Cardiac muscle cell (in vitro differentiated cells and primary cell): ENCODE results near the gene BLID. TPM values are rescaled to one million over a fixed set of nuclear protein-coding genes. Genes with fewer than 3 reads are reported as not detected.

Experiments
- DNase-seq, 2 donors: peaks; one replicate each; pipeline versions ENCODE4 v3.0.0 to v3.0.0-alpha.2; 2010 to 2017; ENCODE audit warnings: low read depth in 1 of 2, low spot score in 1 of 2
- H3K27ac ChIP-seq: fragments of 200-600 bp; sonication (generic); 2 replicates; pipeline ENCODE4 v1.5.1; 2016
- H3K27me3 ChIP-seq: fragments of 200-600 bp; sonication (generic); 2 replicates; pipeline ENCODE4 v1.6.0; 2016; ENCODE audit warnings: control low read depth
- H3K36me3 ChIP-seq: fragments of 200-600 bp; sonication (generic); 2 replicates; pipeline ENCODE4 v1.5.1; 2016; ENCODE audit warnings: control low read depth
- H3K4me1 ChIP-seq: fragments of 200-600 bp; sonication (generic); 2 replicates; pipeline ENCODE4 v1.8.1; 2017; ENCODE audit warnings: low read depth, mild to moderate bottlenecking, mixed run types
- H3K4me3 ChIP-seq: fragments of 200-600 bp; sonication (generic); 2 replicates; pipeline ENCODE4 v1.5.1; 2016; ENCODE audit warnings: mild to moderate bottlenecking
- H3K9me3 ChIP-seq: fragments of 200-600 bp; sonication (generic); 2 replicates; pipeline ENCODE4 v1.5.1; 2017; ENCODE audit warnings: low read depth, mild to moderate bottlenecking, control low read depth
- polyA plus RNA-seq: library from polyadenylated mRNA; unstranded; fragments of >200 nt; fragmentation: Nextera tagmentation; extraction: Ambion mirVana; gene quantifications from 2 replicates; pipeline ENCODE4 v1.2.1, GENCODE V29; 2016
- total RNA-seq: library from RNA; depleted of rRNA; stranded (reverse); fragments of >200 nt; gene quantifications from 2 replicates; pipeline ENCODE4 v1.2.3, GENCODE V29; 2016
- TF ChIP-seq, protein P1 (sequence below): IDR thresholded peaks from 2 replicates; pipeline ENCODE4 v1.5.1; 2012; ENCODE audit warnings: low read depth, mild to moderate bottlenecking, low read length

BLID gene
- total and polyA plus RNA-seq, 2 experiments from 2014 or later = 1.2 to 1.3 TPM

DNA sequence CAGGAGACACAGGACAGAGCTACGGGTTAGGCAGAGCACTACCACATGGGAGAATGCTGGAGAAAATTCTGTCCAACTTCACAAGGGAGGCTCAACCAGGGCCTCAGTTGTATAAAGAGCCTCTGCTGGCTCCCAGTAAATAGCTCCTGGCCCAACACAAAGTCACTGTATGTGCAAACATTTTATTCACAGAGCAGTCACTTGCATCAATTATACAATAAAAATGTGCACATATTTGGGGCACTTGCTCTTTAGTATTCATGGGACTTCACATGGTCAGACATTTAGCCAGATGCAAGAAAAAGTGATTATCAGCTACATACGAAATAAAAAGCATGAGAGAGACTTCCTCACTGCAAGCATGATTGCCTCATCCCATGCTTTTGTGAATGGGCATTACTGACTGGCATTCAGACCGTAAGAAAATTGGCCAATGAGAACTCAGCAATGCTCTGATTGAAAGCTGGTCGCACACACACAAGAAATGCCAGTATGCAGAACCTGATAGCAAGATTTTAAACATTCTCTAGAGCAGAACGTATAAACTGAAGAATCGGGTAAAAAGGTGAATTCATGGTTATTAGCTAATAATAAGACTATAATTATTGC lies 39.4 kb downstream of the BLID start:
- Histone ChIP-seq H3K4me3 (no peak overlapping the region), H3K27me3 (no peaks in the 10 kb centered on the region), H3K4me1 (no peaks in the 10 kb centered on the region), H3K27ac (no peak overlapping the region), H3K9me3 (no peaks in the 10 kb centered on the region), H3K36me3 (no peaks in the 10 kb centered on the region)
- TF ChIP-seq, protein P1, sequence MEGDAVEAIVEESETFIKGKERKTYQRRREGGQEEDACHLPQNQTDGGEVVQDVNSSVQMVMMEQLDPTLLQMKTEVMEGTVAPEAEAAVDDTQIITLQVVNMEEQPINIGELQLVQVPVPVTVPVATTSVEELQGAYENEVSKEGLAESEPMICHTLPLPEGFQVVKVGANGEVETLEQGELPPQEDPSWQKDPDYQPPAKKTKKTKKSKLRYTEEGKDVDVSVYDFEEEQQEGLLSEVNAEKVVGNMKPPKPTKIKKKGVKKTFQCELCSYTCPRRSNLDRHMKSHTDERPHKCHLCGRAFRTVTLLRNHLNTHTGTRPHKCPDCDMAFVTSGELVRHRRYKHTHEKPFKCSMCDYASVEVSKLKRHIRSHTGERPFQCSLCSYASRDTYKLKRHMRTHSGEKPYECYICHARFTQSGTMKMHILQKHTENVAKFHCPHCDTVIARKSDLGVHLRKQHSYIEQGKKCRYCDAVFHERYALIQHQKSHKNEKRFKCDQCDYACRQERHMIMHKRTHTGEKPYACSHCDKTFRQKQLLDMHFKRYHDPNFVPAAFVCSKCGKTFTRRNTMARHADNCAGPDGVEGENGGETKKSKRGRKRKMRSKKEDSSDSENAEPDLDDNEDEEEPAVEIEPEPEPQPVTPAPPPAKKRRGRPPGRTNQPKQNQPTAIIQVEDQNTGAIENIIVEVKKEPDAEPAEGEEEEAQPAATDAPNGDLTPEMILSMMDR = no peak
- DNase-seq = no peak

DNA sequence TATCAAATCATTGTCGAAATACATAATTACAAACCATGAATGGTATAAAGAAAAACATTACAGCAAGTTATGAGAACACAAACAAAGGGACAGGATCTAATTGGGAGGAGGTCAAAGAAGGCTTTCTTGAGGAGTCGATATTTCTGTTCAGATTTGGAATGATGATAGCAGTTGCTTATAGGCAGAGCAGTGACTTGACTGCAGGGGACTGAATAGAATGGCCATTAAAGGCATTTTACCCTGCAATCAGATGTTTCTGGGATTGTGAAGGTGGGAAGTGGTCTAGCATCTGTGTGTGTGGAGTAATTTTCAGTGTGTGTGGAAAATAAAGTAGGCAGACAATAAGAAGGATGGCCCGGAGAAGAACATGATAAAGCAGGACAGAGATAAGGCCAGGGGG lies 41.0 kb downstream of the BLID start:
- no peaks in the 10 kb centered on the region for H3K9me3 ChIP-seq
- TF ChIP-seq, protein P1 = no peak
- H3K4me3 ChIP-seq = no peak overlapping the region
- DNase-seq = no peak
- H3K27ac ChIP-seq = no peak overlapping the region
- H3K27me3 ChIP-seq = no peaks in the 10 kb centered on the region
- H3K4me1 ChIP-seq = peaks cover 9% of the 10 kb centered on the region
- no peaks in the 10 kb centered on the region for H3K36me3 ChIP-seq

DNA sequence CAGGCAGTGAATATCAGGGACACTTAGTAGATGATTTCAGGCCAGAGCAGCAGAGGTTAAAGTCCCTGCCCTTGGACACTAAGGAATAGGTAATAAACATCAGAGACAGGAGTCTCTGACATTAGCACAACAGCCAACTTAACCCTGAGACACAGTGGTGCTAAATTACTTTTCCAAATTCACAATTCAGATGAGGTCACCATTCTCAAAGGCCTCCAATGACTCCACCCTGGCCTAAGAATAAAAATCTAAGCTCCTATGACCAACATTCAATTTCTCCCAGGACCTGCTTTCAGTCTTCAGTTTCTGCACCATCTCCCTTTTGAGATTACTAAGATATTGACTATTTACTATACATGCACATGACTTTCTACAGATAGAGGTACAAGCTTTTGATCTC lies 42.0 kb downstream of the BLID start:
- no peak for DNase-seq
- Histone ChIP-seq H3K4me3 (no peak overlapping the region), H3K36me3 (no peaks in the 10 kb centered on the region), H3K27ac (no peak overlapping the region), H3K27me3 (no peaks in the 10 kb centered on the region), H3K4me1 (peaks cover 16% of the 10 kb centered on the region), H3K9me3 (no peaks in the 10 kb centered on the region)
- TF ChIP-seq, protein P1 = no peak

DNA sequence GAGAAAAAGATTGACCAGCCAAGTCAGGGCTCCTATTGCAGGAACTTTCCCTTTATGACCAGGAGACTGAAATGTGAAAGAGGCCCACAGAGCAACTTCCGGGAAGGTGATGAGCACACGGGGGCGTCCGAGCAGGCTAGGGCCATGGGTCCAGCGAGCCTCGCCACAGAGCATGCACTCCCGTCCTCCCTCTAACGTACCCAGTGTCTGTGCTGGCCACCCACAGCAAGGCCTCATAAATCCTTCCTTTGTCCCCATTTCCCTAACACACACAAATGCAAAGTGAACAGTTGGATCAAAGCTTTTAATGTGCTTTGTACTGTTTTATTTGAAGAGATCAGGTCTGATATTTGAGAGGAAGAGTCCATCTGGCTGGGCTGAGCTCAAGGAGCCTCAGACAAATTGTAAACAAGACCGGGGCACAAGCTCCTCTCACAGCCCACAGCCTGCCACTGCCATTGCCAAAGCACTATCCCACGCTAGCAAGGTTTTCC lies 44.3 kb downstream of the BLID start:
- Histone ChIP-seq H3K36me3 (no peaks in the 10 kb centered on the region), H3K9me3 (no peaks in the 10 kb centered on the region), H3K4me3 (no peak overlapping the region), H3K27ac (no peak overlapping the region), H3K27me3 (no peaks in the 10 kb centered on the region), H3K4me1 (peaks cover 16% of the 10 kb centered on the region)
- TF ChIP-seq, protein P1 = no peak
- no peak for DNase-seq

GRCh38 chr11:122069707-122070360 lies 46.2 kb downstream of the BLID start:
- no peak overlapping the region for H3K27ac ChIP-seq
- peaks cover 16% of the 10 kb centered on the region for H3K4me1 ChIP-seq
- H3K27me3 ChIP-seq = no peaks in the 10 kb centered on the region
- peak; percentile 59 to 87 for DNase-seq
- no peaks in the 10 kb centered on the region for H3K9me3 ChIP-seq
- TF ChIP-seq, protein P1 = no peak
- no peak overlapping the region for H3K4me3 ChIP-seq
- no peaks in the 10 kb centered on the region for H3K36me3 ChIP-seq
